Testis (tissue), 3 donors: ENCODE results near the gene HS6ST3. TPM values are rescaled to one million over a fixed set of nuclear protein-coding genes. Genes with fewer than 3 reads are reported as not detected.

Experiments
- DNase-seq: peaks from one replicate; pipeline ENCODE4 v3.0.0-alpha.2; 2019
- H3K27ac ChIP-seq, 2 donors: fragments of 200-600 bp; sonication (generic); one replicate each; pipeline ENCODE4 v1.5.1; 2019
- H3K27me3 ChIP-seq: fragments of 200-600 bp; sonication (generic); one replicate; pipeline ENCODE4 v1.5.1; 2019
- H3K36me3 ChIP-seq: fragments of 200-600 bp; sonication (generic); one replicate; pipeline ENCODE4 v1.5.1; 2017; ENCODE audit warnings: low read depth; ENCODE audit errors: missing control alignments
- H3K4me1 ChIP-seq: fragments of 200-600 bp; sonication (generic); one replicate; pipeline ENCODE4 v1.5.1; 2019
- H3K4me3 ChIP-seq, 2 donors: fragments of 200-600 bp; sonication (generic); one replicate each; pipeline ENCODE4 v1.5.1; 2017 to 2019
- H3K9me3 ChIP-seq: fragments of 200-600 bp; sonication (generic); one replicate; pipeline ENCODE4 v1.5.1; 2017
- POLR2A ChIP-seq: fragments of 450-650 bp; IDR thresholded peaks from one replicate; pipeline ENCODE4 v1.6.1; 2017; ENCODE audit warnings: antibody characterized with exemption, mild to moderate bottlenecking, moderate library complexity
- WGBS, 2 donors: methylation state at CpG; one replicate each; pipeline ENCODE4 v1.1.5; 2018; 5-methylcytosine and 5-hydroxymethylcytosine counted together
- intact Hi-C: fragments of 100-400 bp; cut with DNase I; formaldehyde crosslinking; loops from one replicate; pipeline ENCODE4 v1.15.1; 2023; ENCODE audit warnings: low total_unique reads
- polyA plus RNA-seq: library from polyadenylated mRNA; stranded (reverse); fragments of 350-450 nt; fragmentation: Illumina TruSeq; extraction: RNeasy Lipid Tissue Mini Kit (QIAGEN cat#74804); gene quantifications from one replicate; pipeline ENCODE4 v1.2.3, GENCODE V29; 2014; ENCODE audit warnings: low read depth, low replicate concordance; ENCODE audit not compliant: insufficient read depth
- total RNA-seq, 2 donors: library from RNA; depleted of rRNA; stranded (reverse); fragments of >200 nt; gene quantifications; one replicate each; pipeline ENCODE4 v1.2.3, GENCODE V29; 2016
- TF ChIP-seq, protein P1 (sequence below), 3 experiments: fragments of 450-650 bp in 2 of 3; fragments of 200-600 bp in 1 of 3; sonication (generic) in 1 of 3; IDR thresholded peaks; one replicate each; pipeline ENCODE4 v1.5.1; 2016 to 2019; ENCODE audit warnings: antibody characterized with exemption in 3 of 3, mild to moderate bottlenecking in 2 of 3, moderate library complexity in 1 of 3

The HS6ST3 gene
- total and polyA plus RNA-seq, 3 donors from 2014 or later: 0.87 to 1.3 (median 1.3) TPM

DNA sequence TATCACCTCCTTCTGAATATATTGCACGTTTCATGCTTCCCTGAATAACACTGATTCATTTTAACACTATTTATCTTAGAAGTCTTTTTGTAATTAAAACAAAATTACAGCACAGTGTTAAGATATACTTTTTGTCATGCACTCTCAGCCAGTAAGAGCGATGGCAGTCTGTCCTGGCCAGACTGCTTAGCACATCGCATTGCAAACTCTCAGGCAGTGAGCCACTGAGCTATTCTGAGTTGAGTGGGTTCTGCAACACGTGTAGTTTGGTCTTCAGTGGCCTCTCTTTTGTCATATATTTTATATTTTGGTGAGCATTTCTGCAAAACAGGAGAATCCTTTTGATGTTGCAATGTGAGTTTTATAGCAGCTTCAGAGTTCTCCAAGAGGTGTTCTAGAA, 332.1 kb downstream of the HS6ST3 start:
- Histone ChIP-seq H3K27me3 (no peaks in the 10 kb centered on the region), H3K36me3 (no peaks in the 10 kb centered on the region), H3K27ac (no peak overlapping the region), H3K4me3 (no peak overlapping the region), H3K9me3 (no peaks in the 10 kb centered on the region), H3K4me1 (no peaks in the 10 kb centered on the region)
- 52 to 65% methylated on average over 4 of the region's 4 CpGs for WGBS, 2 donors
- no peak for TF ChIP-seq POLR2A
- TF ChIP-seq, protein P1, sequence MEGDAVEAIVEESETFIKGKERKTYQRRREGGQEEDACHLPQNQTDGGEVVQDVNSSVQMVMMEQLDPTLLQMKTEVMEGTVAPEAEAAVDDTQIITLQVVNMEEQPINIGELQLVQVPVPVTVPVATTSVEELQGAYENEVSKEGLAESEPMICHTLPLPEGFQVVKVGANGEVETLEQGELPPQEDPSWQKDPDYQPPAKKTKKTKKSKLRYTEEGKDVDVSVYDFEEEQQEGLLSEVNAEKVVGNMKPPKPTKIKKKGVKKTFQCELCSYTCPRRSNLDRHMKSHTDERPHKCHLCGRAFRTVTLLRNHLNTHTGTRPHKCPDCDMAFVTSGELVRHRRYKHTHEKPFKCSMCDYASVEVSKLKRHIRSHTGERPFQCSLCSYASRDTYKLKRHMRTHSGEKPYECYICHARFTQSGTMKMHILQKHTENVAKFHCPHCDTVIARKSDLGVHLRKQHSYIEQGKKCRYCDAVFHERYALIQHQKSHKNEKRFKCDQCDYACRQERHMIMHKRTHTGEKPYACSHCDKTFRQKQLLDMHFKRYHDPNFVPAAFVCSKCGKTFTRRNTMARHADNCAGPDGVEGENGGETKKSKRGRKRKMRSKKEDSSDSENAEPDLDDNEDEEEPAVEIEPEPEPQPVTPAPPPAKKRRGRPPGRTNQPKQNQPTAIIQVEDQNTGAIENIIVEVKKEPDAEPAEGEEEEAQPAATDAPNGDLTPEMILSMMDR (IDR thresholded peaks at IDR 0.05): no peak
- intact Hi-C loops: no loop called here
- no peak for DNase-seq

DNA sequence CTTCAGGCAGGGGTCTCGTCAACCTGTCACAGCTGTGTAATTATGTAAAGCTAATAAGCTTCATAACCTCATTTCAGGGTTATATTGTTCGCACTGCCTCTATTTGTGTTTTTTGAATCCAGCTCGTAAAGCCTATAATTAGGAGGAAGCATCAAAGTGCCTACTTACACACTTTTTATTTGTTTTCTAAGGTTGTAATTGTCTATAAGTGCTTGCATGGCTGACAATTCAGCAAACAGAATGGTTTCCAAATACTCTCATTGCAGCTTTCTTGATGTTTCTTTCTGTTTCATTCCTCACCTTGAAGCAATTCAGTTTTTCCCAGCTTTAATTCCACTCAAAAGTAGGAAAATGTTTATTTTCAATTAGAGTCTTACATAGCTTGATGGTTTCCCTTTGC, 336.3 kb downstream of the HS6ST3 start:
- 85 to 88% methylated on average over 3 of the region's 3 CpGs for WGBS, 2 donors
- no peaks in the 10 kb centered on the region for H3K36me3 ChIP-seq
- intact Hi-C loops: no loop called here
- no peak overlapping the region for H3K27ac ChIP-seq
- TF ChIP-seq, protein P1 (IDR thresholded peaks at IDR 0.05): no peak
- no peak for TF ChIP-seq POLR2A
- no peaks in the 10 kb centered on the region for H3K27me3 ChIP-seq
- no peak overlapping the region for H3K4me3 ChIP-seq
- H3K4me1 ChIP-seq: peaks cover 4% of the 10 kb centered on the region
- H3K9me3 ChIP-seq: no peaks in the 10 kb centered on the region
- no peak for DNase-seq

DNA sequence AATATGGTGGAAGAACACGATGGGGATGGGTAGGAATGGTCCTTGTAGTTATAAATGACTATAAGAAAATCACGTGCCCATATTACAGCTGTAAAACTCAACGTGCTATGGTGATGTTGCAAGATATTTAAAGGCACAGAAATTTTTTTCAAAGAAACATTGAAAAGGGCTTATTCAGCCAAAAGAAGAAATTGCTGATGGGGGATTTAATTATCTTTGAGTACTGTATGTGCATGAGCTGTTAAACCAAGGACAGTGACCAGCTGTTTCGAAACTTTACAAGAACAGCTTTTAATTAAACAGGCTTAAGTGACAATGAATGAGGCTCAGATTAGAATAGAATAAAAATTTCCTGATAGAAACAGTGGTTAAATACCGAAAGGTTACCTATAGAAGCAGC, 339.0 kb downstream of the HS6ST3 start:
- intact Hi-C loops: no loop called here
- H3K9me3 ChIP-seq: no peaks in the 10 kb centered on the region
- DNase-seq: no peak
- no peak overlapping the region for H3K4me3 ChIP-seq
- H3K27me3 ChIP-seq: no peaks in the 10 kb centered on the region
- no peak overlapping the region for H3K27ac ChIP-seq
- H3K4me1 ChIP-seq: peaks cover 4% of the 10 kb centered on the region
- TF ChIP-seq POLR2A: no peak
- TF ChIP-seq, protein P1 (IDR thresholded peaks at IDR 0.05): no peak
- no peaks in the 10 kb centered on the region for H3K36me3 ChIP-seq
- 47 to 57% methylated on average over 5 of the region's 5 CpGs for WGBS, 2 donors

DNA sequence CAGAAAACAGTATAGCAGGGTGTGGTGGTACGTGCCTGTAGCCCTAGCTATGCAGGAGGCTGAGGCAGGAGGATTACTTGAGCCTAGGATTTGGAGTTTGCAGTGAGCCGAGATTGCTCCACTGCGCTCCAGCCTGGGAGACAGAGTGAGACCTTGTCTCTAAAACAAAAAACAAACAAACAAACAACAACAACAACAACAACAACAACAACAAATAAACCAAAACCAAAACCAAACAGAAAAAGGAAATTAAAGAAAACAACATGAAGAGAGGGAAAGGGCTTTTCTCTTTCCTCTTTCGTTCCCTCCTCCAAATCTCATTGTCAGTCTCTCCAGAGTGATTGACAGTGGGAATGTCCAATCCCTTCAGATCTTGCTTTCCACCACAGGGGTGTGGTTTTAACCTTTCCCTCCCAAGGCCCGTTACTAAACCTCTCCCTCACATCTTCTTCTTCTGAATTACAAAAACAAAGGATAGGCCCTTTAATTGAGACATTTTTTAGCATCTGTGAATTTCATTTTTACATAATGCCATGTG, 341.2 kb downstream of the HS6ST3 start:
- no peak for DNase-seq
- Histone ChIP-seq H3K9me3 (no peaks in the 10 kb centered on the region), H3K27me3 (no peaks in the 10 kb centered on the region), H3K36me3 (no peaks in the 10 kb centered on the region), H3K27ac (no peak overlapping the region), H3K4me3 (no peak overlapping the region), H3K4me1 (peaks cover 4% of the 10 kb centered on the region)
- intact Hi-C loops: no loop called here
- WGBS, 2 donors: 83 to 96% methylated on average over 4 to 5 of the region's 5 CpGs
- TF ChIP-seq, protein P1 (IDR thresholded peaks at IDR 0.05): no peak
- TF ChIP-seq POLR2A: no peak

DNA sequence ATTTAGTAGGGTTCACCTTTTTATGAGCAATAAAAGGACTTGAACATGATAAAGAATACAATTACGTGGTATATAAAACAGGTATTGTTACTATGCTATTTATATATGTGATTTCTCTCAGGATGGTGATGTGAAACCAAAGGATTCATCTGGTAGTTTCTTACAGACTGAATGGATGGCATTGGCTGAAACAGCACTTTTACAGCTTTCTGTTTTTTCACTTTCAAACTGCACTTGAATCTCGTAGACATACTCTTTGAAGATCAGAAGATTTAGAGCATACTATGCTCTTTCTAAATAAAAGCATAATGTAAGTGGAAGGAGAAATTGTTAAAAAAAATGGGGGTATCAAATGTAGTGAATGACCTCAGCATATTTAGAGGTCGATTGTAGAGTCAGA, 354.8 kb downstream of the HS6ST3 start:
- H3K4me3 ChIP-seq: no peak overlapping the region
- no peaks in the 10 kb centered on the region for H3K4me1 ChIP-seq
- TF ChIP-seq, protein P1 (IDR thresholded peaks at IDR 0.05): no peak
- TF ChIP-seq POLR2A: no peak
- intact Hi-C loops: no loop called here
- 70 to 75% methylated on average over 3 of the region's 3 CpGs for WGBS, 2 donors
- DNase-seq: no peak
- H3K36me3 ChIP-seq: no peaks in the 10 kb centered on the region
- no peak overlapping the region for H3K27ac ChIP-seq
- no peaks in the 10 kb centered on the region for H3K9me3 ChIP-seq
- H3K27me3 ChIP-seq: no peaks in the 10 kb centered on the region
